GM10248 (cell line): ENCODE measurements around the gene SULT1C2.

Experiments used
- CTCF ChIA-PET: fragments of 300-600 bp; sonication (Branson Sonifier 250); formaldehyde crosslinking; extraction: SDS; loops from one replicate; lab custom pipeline; 2021; ENCODE audit warnings: antibody characterized with exemption; lab: Yijun Ruan, JAX
- POLR2A ChIA-PET: fragments of 350-650 bp; sonication (Branson Sonifier 250); formaldehyde crosslinking; extraction: SDS; loops from one replicate; lab custom pipeline; 2020; ENCODE audit warnings: antibody characterized with exemption; lab: Yijun Ruan, JAX
- DNase-seq: peaks from one replicate; pipeline ENCODE4 v3.0.0; 2012; ENCODE audit errors: extremely low spot score
- CTCF ChIP-seq: IDR thresholded peaks from 2 replicates; pipeline ENCODE4 v1.5.1; 2012; ENCODE audit warnings: mild to moderate bottlenecking, low read depth; ENCODE audit errors: extremely low read depth, missing control alignments, control extremely low read depth

The SULT1C2 gene

GRCh38 chr2:108305901-108306300, 17.2 kb downstream of the SULT1C2 start:
- no peak for DNase-seq
- CTCF ChIA-PET: interaction anchor here (2.5 kb wide), 1 partner anchor 11 kb away, joined by 6 read pairs; no protein-coding TSS in a partner anchor
- TF ChIP-seq CTCF: no peak
- POLR2A ChIA-PET: no interaction called here

GRCh38 chr2:108309903-108310302, 21.2 kb downstream of the SULT1C2 start:
- TF ChIP-seq CTCF: no peak
- DNase-seq: no peak
- POLR2A ChIA-PET: no interaction called here
- CTCF ChIA-PET: no interaction called here

- TF ChIP-seq CTCF: no peak
- POLR2A ChIA-PET: no interaction called here
- CTCF ChIA-PET: no interaction called here
- no peak for DNase-seq
Observed at GRCh38 chr2:108314586-108315296, 26.0 kb downstream of the SULT1C2 start.

GRCh38 chr2:108315444-108315934, 26.8 kb downstream of the SULT1C2 start:
- TF ChIP-seq CTCF: no peak
- DNase-seq: no peak
- CTCF ChIA-PET: interaction anchor here (1.2 to 1.6 kb wide), 3 partner anchors 13 to 269 kb away, joined by 4 to 5 read pairs (median 4); no protein-coding TSS in a partner anchor
- POLR2A ChIA-PET: no interaction called here

GRCh38 chr2:108316033-108316432, 27.3 kb downstream of the SULT1C2 start:
- TF ChIP-seq CTCF: no peak
- ChIA-PET POLR2A (no interaction called here), CTCF (interaction anchor here (1.2 to 1.6 kb wide), 3 partner anchors 14 to 268 kb away, joined by 4 to 5 read pairs (median 4); no protein-coding TSS in a partner anchor)
- no peak for DNase-seq

GRCh38 chr2:108316461-108317258, 28.0 kb downstream of the SULT1C2 start:
- ChIA-PET POLR2A (no interaction called here), CTCF (interaction anchor here (1.2 to 1.6 kb wide), 3 partner anchors 14 to 268 kb away, joined by 4 to 5 read pairs (median 4); no protein-coding TSS in a partner anchor)
- no peak for DNase-seq
- TF ChIP-seq CTCF: no peak
